Duodenal mucosa (tissue), 2 donors: ENCODE data around the gene BCAR3.

Experiments used
- H3K27ac ChIP-seq: one replicate; pipeline ENCODE4 v1.7.0; 2013; ENCODE audit warnings: low read depth, low read length
- H3K27me3 ChIP-seq, 2 donors: one replicate each; pipeline ENCODE4 v1.7.0; 2013; ENCODE audit warnings: low read length in 2 of 2, control low read depth in 1 of 2; ENCODE audit not compliant: insufficient read depth in 2 of 2, control insufficient read depth in 1 of 2
- H3K36me3 ChIP-seq, 2 donors: one replicate each; pipeline ENCODE4 v1.7.0; 2013; ENCODE audit warnings: low read length in 2 of 2, control low read depth in 1 of 2; ENCODE audit not compliant: insufficient read depth in 2 of 2, control insufficient read depth in 1 of 2
- H3K4me1 ChIP-seq, 2 donors: one replicate each; pipeline ENCODE4 v1.7.0; 2013; ENCODE audit warnings: low read length in 2 of 2, control low read depth in 1 of 2; ENCODE audit not compliant: insufficient read depth in 2 of 2, control insufficient read depth in 1 of 2
- H3K4me3 ChIP-seq, 2 donors: one replicate each; pipeline ENCODE4 v1.7.0; 2013; ENCODE audit warnings: low read length in 2 of 2, low read depth in 1 of 2
- H3K9ac ChIP-seq, 2 donors: one replicate each; pipeline ENCODE4 v1.7.0; 2013; ENCODE audit warnings: low read length in 2 of 2, low read depth in 1 of 2
- H3K9me3 ChIP-seq, 2 donors: one replicate each; pipeline ENCODE4 v1.7.0; 2013; ENCODE audit warnings: low read length in 2 of 2, control low read depth in 1 of 2; ENCODE audit not compliant: control insufficient read depth in 1 of 2

The BCAR3 gene

GRCh38 chr1:93579891-93580290 is 101.7 kb downstream of the BCAR3 start:
- Histone ChIP-seq H3K4me3 (peak overlapping the region; percentile 4 to 23), H3K4me1 (peaks cover 22 to 42% of the 10 kb centered on the region in 2 donors), H3K27me3 (no peaks in the 10 kb centered on the region), H3K27ac (peak overlapping the region; percentile 34), H3K36me3 (peaks cover 8 to 26% of the 10 kb centered on the region in 2 donors), H3K9ac (peak overlapping the region; percentile 26 to 35), H3K9me3 (no peaks in the 10 kb centered on the region)

GRCh38 chr1:93578911-93579825 is 102.5 kb downstream of the BCAR3 start:
- no peaks in the 10 kb centered on the region for H3K9me3 ChIP-seq
- peaks cover 8 to 32% of the 10 kb centered on the region in 2 donors for H3K36me3 ChIP-seq
- peak overlapping the region; percentile 34 for H3K27ac ChIP-seq
- H3K4me3 ChIP-seq = peak overlapping the region; percentile 4 to 23
- no peaks in the 10 kb centered on the region for H3K27me3 ChIP-seq
- H3K9ac ChIP-seq = peak overlapping the region; percentile 26 to 35
- peaks cover 22 to 37% of the 10 kb centered on the region in 2 donors for H3K4me1 ChIP-seq

- Histone ChIP-seq H3K27me3 (no peaks in the 10 kb centered on the region), H3K9ac (no peak overlapping the region), H3K4me3 (no peak overlapping the region), H3K9me3 (no peaks in the 10 kb centered on the region), H3K4me1 (peaks cover 17 to 30% of the 10 kb centered on the region in 2 donors), H3K36me3 (peaks cover 8 to 32% of the 10 kb centered on the region in 2 donors), H3K27ac (no peak overlapping the region)
These were observed 103.2 kb downstream of the BCAR3 start for GRCh38 chr1:93578433-93578830.

- Histone ChIP-seq H3K27me3 (no peaks in the 10 kb centered on the region), H3K27ac (no peak overlapping the region), H3K36me3 (peaks cover 8 to 35% of the 10 kb centered on the region in 2 donors), H3K4me3 (no peak overlapping the region), H3K4me1 (peaks cover 13 to 29% of the 10 kb centered on the region in 2 donors), H3K9ac (no peak overlapping the region), H3K9me3 (no peaks in the 10 kb centered on the region)
These were observed 103.9 kb downstream of the BCAR3 start for GRCh38 chr1:93577536-93578432.

GRCh38 chr1:93576746-93577145 is 104.9 kb downstream of the BCAR3 start:
- no peaks in the 10 kb centered on the region for H3K27me3 ChIP-seq
- no peak overlapping the region for H3K9ac ChIP-seq
- no peaks in the 10 kb centered on the region for H3K9me3 ChIP-seq
- H3K4me1 ChIP-seq = peaks cover 13 to 24% of the 10 kb centered on the region in 2 donors
- H3K36me3 ChIP-seq = peaks cover 15 to 38% of the 10 kb centered on the region in 2 donors
- no peak overlapping the region for H3K27ac ChIP-seq
- H3K4me3 ChIP-seq = no peak overlapping the region

GRCh38 chr1:93576346-93576745 is 105.3 kb downstream of the BCAR3 start:
- H3K27ac ChIP-seq = no peak overlapping the region
- peaks cover 13 to 24% of the 10 kb centered on the region in 2 donors for H3K4me1 ChIP-seq
- no peak overlapping the region for H3K4me3 ChIP-seq
- no peaks in the 10 kb centered on the region for H3K9me3 ChIP-seq
- H3K9ac ChIP-seq = no peak overlapping the region
- no peaks in the 10 kb centered on the region for H3K27me3 ChIP-seq
- H3K36me3 ChIP-seq = peaks cover 19 to 42% of the 10 kb centered on the region in 2 donors

- Histone ChIP-seq H3K4me3 (no peak overlapping the region), H3K27ac (no peak overlapping the region), H3K27me3 (no peaks in the 10 kb centered on the region), H3K4me1 (peaks cover 13 to 24% of the 10 kb centered on the region in 2 donors), H3K36me3 (peaks cover 19 to 45% of the 10 kb centered on the region in 2 donors), H3K9me3 (no peaks in the 10 kb centered on the region), H3K9ac (no peak overlapping the region)
These were observed 105.9 kb downstream of the BCAR3 start for GRCh38 chr1:93575621-93576284.

- H3K4me1 ChIP-seq = peaks cover 12 to 16% of the 10 kb centered on the region in 2 donors
- peaks cover 25 to 52% of the 10 kb centered on the region in 2 donors for H3K36me3 ChIP-seq
These were observed 106.6 kb downstream of the BCAR3 start for GRCh38 chr1:93574991-93575390.

GRCh38 chr1:93574511-93574910 is 107.1 kb downstream of the BCAR3 start:
- no peaks in the 10 kb centered on the region for H3K9me3 ChIP-seq
- H3K27me3 ChIP-seq = no peaks in the 10 kb centered on the region
- H3K4me3 ChIP-seq = no peak overlapping the region
- H3K9ac ChIP-seq = no peak overlapping the region
- no peak overlapping the region for H3K27ac ChIP-seq
- H3K36me3 ChIP-seq = peaks cover 27 to 56% of the 10 kb centered on the region in 2 donors
- peaks cover 7 to 11% of the 10 kb centered on the region in 2 donors for H3K4me1 ChIP-seq

More at GRCh38 chr1:93574991-93575390, 106.6 kb downstream of the BCAR3 start:
- no peaks in the 10 kb centered on the region for H3K9me3 ChIP-seq
- no peaks in the 10 kb centered on the region for H3K27me3 ChIP-seq
- H3K9ac ChIP-seq = no peak overlapping the region
- H3K4me3 ChIP-seq = no peak overlapping the region
- H3K27ac ChIP-seq = no peak overlapping the region
